Skeletal muscle satellite cell (primary cell): ENCODE data around the gene CSTPP1.

Source experiments
- H3K27me3 ChIP-seq: 2 replicates; pipeline ENCODE4 v1.7.0; 2013; ENCODE audit warnings: low read length; ENCODE audit not compliant: control insufficient read depth, insufficient read depth
- H3K36me3 ChIP-seq: 2 replicates; pipeline ENCODE4 v1.7.0; 2013; ENCODE audit warnings: mild to moderate bottlenecking, control low read depth, low read length; ENCODE audit not compliant: insufficient read depth
- H3K4me1 ChIP-seq: 2 replicates; pipeline ENCODE4 v1.7.0; 2013; ENCODE audit warnings: low read length; ENCODE audit not compliant: control insufficient read depth, insufficient read depth
- H3K4me2 ChIP-seq: 2 replicates; pipeline ENCODE4 v1.7.0; 2013; ENCODE audit warnings: mild to moderate bottlenecking, low read length
- H3K4me3 ChIP-seq: 2 replicates; pipeline ENCODE4 v1.7.0; 2013; ENCODE audit warnings: low read length
- H3K9ac ChIP-seq: 2 replicates; pipeline ENCODE4 v1.7.0; 2013; ENCODE audit warnings: mild to moderate bottlenecking, low read depth, low read length, moderate library complexity
- H3K9me3 ChIP-seq: replicated peaks from 2 replicates; pipeline ENCODE4 v1.7.0; 2013; ENCODE audit warnings: mild to moderate bottlenecking, control low read depth, low read length

The CSTPP1 gene

DNA sequence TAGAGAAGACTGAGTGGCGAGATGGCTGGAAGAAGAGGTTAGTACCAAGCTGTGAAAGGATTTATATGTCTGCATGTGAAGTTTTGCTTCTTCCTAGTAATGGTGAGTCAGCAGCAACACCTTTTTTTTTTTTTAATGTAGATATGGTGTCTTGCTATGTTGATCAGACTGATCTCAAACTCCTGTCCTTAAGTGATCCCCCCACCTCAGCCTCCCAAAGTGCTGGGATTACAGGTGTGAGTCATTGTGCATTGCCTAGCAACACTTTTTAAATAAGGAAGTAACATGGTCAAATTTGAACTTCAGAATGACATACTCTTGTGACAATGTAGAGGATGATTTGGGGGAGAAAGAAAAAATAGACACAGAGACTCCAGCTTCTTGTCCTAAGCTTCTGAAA lies 6.5 kb upstream of the CSTPP1 start:
- no peak overlapping the region for H3K4me2 ChIP-seq
- H3K36me3 ChIP-seq, result no peaks in the 10 kb centered on the region
- H3K4me1 ChIP-seq, result peaks cover 4% of the 10 kb centered on the region
- no peaks in the 10 kb centered on the region for H3K9me3 ChIP-seq
- H3K27me3 ChIP-seq, result no peaks in the 10 kb centered on the region
- no peak overlapping the region for H3K9ac ChIP-seq
- H3K4me3 ChIP-seq, result no peak overlapping the region

DNA sequence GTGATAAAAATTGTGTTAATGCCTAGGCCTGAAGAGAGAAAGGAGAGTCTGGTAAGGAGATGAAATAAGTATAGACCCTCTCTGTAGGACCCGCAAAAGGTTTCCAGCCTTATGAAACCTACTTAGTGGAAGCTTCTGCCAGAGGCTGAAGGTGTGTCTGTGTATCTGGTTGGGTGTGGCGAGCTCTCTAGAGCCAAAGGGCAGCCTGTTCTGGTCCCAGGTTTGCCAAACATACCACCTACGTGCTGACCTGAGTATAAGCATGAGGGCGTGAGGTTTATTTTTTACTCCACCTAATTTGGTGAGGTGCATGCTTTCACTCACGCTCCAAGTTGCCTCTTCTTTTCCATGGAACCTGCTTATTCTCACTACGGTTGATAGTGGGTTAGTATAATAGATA lies 5.6 kb downstream of the CSTPP1 start:
- Histone ChIP-seq H3K4me2 (no peak overlapping the region), H3K4me1 (peaks cover 2% of the 10 kb centered on the region), H3K36me3 (no peaks in the 10 kb centered on the region), H3K9ac (no peak overlapping the region), H3K9me3 (no peaks in the 10 kb centered on the region), H3K4me3 (no peak overlapping the region), H3K27me3 (no peaks in the 10 kb centered on the region)

DNA sequence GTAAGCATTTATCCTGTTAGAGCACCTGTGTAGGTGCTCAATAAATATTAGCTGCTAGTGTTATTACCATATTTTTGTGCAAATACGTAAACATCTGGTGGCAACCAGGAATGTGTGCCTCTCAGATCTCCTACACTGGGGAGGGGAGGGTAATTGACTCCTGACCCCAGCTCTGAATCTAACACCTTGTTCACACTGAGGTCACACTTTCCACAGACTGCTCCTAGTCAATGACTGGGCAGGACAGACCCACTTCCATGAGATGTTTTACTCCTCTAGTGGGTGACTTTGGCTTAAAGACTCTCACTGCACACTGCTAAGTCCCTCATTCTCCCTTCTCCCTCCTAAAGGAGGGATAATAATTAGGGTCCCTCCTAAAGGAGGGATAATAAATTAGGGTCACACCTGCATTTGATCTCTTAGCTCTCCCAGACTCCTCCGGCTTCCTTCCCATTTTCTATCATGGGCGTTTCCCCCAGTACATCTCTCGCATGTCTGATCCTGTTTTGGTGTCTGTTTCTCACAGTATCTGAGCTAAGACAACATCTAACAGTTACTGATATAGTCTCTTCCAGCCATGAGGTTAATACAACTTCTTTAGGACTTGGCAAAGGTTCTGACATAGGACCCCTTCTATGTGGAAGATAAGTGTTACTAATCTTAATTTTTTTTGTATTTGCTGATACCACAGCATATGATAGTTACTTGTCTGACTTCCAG lies 8.0 kb downstream of the CSTPP1 start:
- H3K4me3 ChIP-seq, result no peak overlapping the region
- no peak overlapping the region for H3K9ac ChIP-seq
- no peak overlapping the region for H3K4me2 ChIP-seq
- no peaks in the 10 kb centered on the region for H3K27me3 ChIP-seq
- no peaks in the 10 kb centered on the region for H3K9me3 ChIP-seq
- no peaks in the 10 kb centered on the region for H3K36me3 ChIP-seq
- H3K4me1 ChIP-seq, result peaks cover 11% of the 10 kb centered on the region

DNA sequence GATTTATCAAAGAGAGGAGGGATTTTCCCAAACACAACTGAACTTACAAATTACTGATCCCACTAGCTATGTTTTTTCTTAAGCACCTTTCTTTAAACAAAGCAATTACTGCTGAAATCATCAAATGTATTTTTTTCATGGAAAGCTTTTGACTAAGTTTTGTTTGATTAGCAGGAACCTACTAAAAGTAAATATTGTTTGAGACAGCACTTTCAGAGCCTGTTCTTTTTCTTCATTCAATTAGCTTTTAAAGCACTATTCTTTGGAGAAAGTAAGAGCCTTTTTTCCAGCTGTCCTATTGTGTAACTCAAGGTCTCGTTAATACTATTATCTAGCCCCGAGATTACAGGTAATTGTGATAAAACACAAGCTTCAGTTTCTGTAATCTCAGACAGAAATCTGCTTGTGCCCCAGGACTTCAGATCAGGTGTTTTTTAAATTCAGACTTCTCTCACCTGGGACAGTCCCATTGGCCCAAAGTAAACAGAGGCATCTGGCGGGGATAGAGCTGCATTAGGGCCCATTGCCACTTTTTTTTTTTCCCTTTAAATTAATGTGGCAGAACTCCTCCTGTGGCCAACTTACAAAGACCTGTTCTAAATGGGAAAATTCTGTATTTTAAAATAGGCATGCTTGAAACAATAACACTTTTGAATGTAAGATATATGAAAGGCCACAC lies 11.0 kb downstream of the CSTPP1 start:
- H3K27me3 ChIP-seq, result no peaks in the 10 kb centered on the region
- no peak overlapping the region for H3K4me3 ChIP-seq
- H3K9me3 ChIP-seq, result no peaks in the 10 kb centered on the region
- no peaks in the 10 kb centered on the region for H3K36me3 ChIP-seq
- no peak overlapping the region for H3K9ac ChIP-seq
- H3K4me1 ChIP-seq, result peaks cover 14% of the 10 kb centered on the region
- no peak overlapping the region for H3K4me2 ChIP-seq

- Histone ChIP-seq H3K4me2 (no peak overlapping the region), H3K4me3 (no peak overlapping the region), H3K4me1 (peaks cover 15% of the 10 kb centered on the region), H3K9me3 (no peaks in the 10 kb centered on the region), H3K9ac (no peak overlapping the region), H3K27me3 (no peaks in the 10 kb centered on the region), H3K36me3 (no peaks in the 10 kb centered on the region)
These were observed 12.0 kb downstream of the CSTPP1 start for GRCh38 chr11:46948378-46949131.

DNA sequence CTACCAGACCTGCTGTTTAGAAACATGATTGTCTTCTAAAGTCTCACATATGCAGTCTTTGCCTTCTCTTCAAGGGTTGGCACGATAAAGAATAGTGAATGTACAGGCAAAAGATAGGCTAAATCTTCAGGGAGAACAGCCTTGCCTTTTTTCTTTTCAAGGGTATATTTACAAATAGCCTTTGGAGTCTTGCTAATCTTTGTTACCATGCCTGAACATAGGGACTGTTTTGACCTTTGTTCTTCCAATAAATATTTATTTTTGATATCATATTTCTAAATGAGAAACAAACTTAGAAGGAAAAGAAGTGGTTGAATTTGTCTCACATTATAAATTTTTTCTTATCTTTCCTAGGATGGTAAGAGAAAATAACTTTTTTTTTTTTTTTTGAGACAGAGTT lies 12.7 kb downstream of the CSTPP1 start:
- Histone ChIP-seq H3K9ac (no peak overlapping the region), H3K4me2 (no peak overlapping the region), H3K9me3 (no peaks in the 10 kb centered on the region), H3K36me3 (no peaks in the 10 kb centered on the region), H3K27me3 (no peaks in the 10 kb centered on the region), H3K4me3 (no peak overlapping the region), H3K4me1 (peaks cover 15% of the 10 kb centered on the region)

GRCh38 chr11:46951864-46952263 lies 15.3 kb downstream of the CSTPP1 start:
- Histone ChIP-seq H3K9ac (no peak overlapping the region), H3K4me1 (peaks cover 15% of the 10 kb centered on the region), H3K9me3 (no peaks in the 10 kb centered on the region), H3K27me3 (no peaks in the 10 kb centered on the region), H3K36me3 (no peaks in the 10 kb centered on the region), H3K4me3 (no peak overlapping the region), H3K4me2 (no peak overlapping the region)

DNA sequence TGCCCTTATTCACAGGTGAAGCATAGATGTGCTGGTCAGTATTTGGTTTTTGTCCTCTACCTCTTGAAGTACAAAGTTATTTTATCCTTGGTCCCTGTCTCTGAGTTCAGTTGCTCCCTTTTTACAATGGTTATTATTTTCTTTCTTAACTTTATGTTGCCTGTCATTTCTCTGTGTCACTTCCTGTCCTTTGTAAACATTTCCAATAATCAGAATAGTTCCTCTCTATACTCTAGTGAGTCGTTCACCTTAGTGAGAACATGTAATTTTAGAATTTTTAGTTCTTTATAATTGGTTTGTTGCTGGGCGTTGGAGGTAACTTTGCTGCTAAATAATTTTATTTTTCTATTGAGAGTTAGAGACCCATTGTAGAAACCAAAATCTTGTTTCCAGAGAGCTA lies 16.0 kb downstream of the CSTPP1 start:
- H3K4me1 ChIP-seq, result peaks cover 15% of the 10 kb centered on the region
- no peaks in the 10 kb centered on the region for H3K27me3 ChIP-seq
- H3K9ac ChIP-seq, result no peak overlapping the region
- H3K9me3 ChIP-seq, result no peaks in the 10 kb centered on the region
- H3K36me3 ChIP-seq, result no peaks in the 10 kb centered on the region
- no peak overlapping the region for H3K4me3 ChIP-seq
- H3K4me2 ChIP-seq, result no peak overlapping the region

GRCh38 chr11:46953093-46953492 lies 16.5 kb downstream of the CSTPP1 start:
- Histone ChIP-seq H3K4me2 (no peak overlapping the region), H3K27me3 (no peaks in the 10 kb centered on the region), H3K9ac (no peak overlapping the region), H3K4me1 (peaks cover 12% of the 10 kb centered on the region), H3K4me3 (no peak overlapping the region), H3K36me3 (no peaks in the 10 kb centered on the region), H3K9me3 (no peaks in the 10 kb centered on the region)

- no peak overlapping the region for H3K4me3 ChIP-seq
- no peaks in the 10 kb centered on the region for H3K36me3 ChIP-seq
- H3K27me3 ChIP-seq, result no peaks in the 10 kb centered on the region
- peaks cover 3% of the 10 kb centered on the region for H3K9me3 ChIP-seq
- no peak overlapping the region for H3K4me2 ChIP-seq
- no peak overlapping the region for H3K9ac ChIP-seq
- H3K4me1 ChIP-seq, result no peaks in the 10 kb centered on the region
These were observed 22.2 kb downstream of the CSTPP1 start for GRCh38 chr11:46958777-46959176.

DNA sequence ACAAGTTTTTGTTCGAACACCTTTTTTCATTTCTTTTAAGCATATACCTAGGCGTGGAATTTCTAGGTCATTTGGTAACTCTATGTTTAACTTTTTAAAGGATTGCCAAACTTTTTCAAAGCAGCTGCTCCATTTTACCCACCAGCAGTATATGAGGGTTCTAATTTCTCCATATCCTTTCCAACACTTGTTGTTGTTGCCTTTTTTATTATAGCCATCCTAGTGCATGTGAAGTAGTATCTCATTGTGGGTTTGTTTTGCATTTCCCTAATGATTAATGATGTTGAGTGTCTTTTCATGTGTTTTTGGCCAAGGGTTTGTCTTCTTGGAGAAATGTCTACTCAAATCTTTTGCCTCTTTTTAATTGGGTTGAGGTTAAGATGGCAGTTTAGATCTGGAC lies 24.5 kb downstream of the CSTPP1 start:
- Histone ChIP-seq H3K9me3 (peaks cover 3% of the 10 kb centered on the region), H3K36me3 (no peaks in the 10 kb centered on the region), H3K27me3 (no peaks in the 10 kb centered on the region), H3K4me2 (no peak overlapping the region), H3K9ac (no peak overlapping the region), H3K4me3 (no peak overlapping the region), H3K4me1 (no peaks in the 10 kb centered on the region)
